Breast epithelium (tissue), 4 donors: ENCODE measurements around the gene PUS7. TPM values are rescaled to one million over a fixed set of nuclear protein-coding genes. Genes with fewer than 3 reads are reported as not detected.

ENCODE experiments used
- DNase-seq, 2 donors: peaks; one replicate each; pipeline ENCODE4 v3.0.0-alpha.2; 2019; ENCODE audit warnings: low spot score in 2 of 2
- H3K27ac ChIP-seq, 2 donors: fragments of 200-600 bp; sonication (generic) in 1 of 2; one replicate each; pipeline ENCODE4 v1.5.1; 2016 to 2019; ENCODE audit warnings: mild to moderate bottlenecking in 1 of 2
- H3K27me3 ChIP-seq, 2 donors: fragments of 200-600 bp; sonication (generic) in 1 of 2; one replicate each; pipeline versions ENCODE4 v1.5.1 to v1.6.0; 2017 to 2019; ENCODE audit warnings: control low read depth in 1 of 2, mild to moderate bottlenecking in 1 of 2
- H3K36me3 ChIP-seq: fragments of 200-600 bp; one replicate; pipeline ENCODE4 v1.5.1; 2019
- H3K4me1 ChIP-seq, 2 donors: fragments of 200-600 bp; sonication (generic); one replicate each; pipeline ENCODE4 v1.5.1; 2016 to 2019; ENCODE audit warnings: control low read depth in 1 of 2
- H3K4me3 ChIP-seq, 3 donors: fragments of 200-600 bp; sonication (generic); 1 replicate in 2 of 3; 2 replicates in 1 of 3; pipeline ENCODE4 v1.5.1; 2016 to 2019; ENCODE audit warnings: mild to moderate bottlenecking in 3 of 3, moderate library complexity in 2 of 3
- H3K9me3 ChIP-seq, 2 donors: fragments of 200-600 bp; sonication (generic) in 1 of 2; one replicate each; pipeline ENCODE4 v1.5.1; 2016 to 2019; ENCODE audit warnings: control low read depth in 1 of 2
- POLR2A ChIP-seq: fragments of 450-650 bp; IDR thresholded peaks from one replicate; pipeline ENCODE4 v1.6.1; 2016; ENCODE audit warnings: antibody characterized with exemption, mild to moderate bottlenecking, moderate library complexity
- POLR2AphosphoS5 ChIP-seq, 3 donors: sonication (generic); formaldehyde crosslinking; IDR thresholded peaks; one replicate each; pipeline ENCODE4 v1.6.1; 2017; ENCODE audit warnings: antibody characterized with exemption in 3 of 3
- intact Hi-C: fragments of 100-400 bp; cut with DNase I; formaldehyde crosslinking; loops from one replicate; pipeline ENCODE4 v1.15.1; 2023; ENCODE audit warnings: low total_unique reads
- total RNA-seq, 3 donors: library from RNA; depleted of rRNA; stranded (reverse); fragments of >200 nt; gene quantifications; one replicate each; pipeline ENCODE4 v1.1.0, GENCODE V29; 2016
- TF ChIP-seq, protein P1 (sequence below), 3 donors: fragments of 450-650 bp; IDR thresholded peaks; one replicate each; pipeline ENCODE4 v1.5.1; 2016 to 2017; ENCODE audit warnings: antibody characterized with exemption in 3 of 3, mild to moderate bottlenecking in 3 of 3, moderate library complexity in 3 of 3

The PUS7 gene
- total RNA-seq, 3 donors from 2014 or later, result 18.9 to 23.6 (median 19.5) TPM

GRCh38 chr7:105493196-105493922 is 28.7 kb downstream of the PUS7 start:
- no peaks in the 10 kb centered on the region for H3K27me3 ChIP-seq
- no peaks in the 10 kb centered on the region for H3K36me3 ChIP-seq
- H3K27ac ChIP-seq, result peak overlapping the region; percentile 29 to 50
- intact Hi-C loops, result no loop called here
- no peaks in the 10 kb centered on the region for H3K4me1 ChIP-seq
- TF ChIP-seq, protein P1, sequence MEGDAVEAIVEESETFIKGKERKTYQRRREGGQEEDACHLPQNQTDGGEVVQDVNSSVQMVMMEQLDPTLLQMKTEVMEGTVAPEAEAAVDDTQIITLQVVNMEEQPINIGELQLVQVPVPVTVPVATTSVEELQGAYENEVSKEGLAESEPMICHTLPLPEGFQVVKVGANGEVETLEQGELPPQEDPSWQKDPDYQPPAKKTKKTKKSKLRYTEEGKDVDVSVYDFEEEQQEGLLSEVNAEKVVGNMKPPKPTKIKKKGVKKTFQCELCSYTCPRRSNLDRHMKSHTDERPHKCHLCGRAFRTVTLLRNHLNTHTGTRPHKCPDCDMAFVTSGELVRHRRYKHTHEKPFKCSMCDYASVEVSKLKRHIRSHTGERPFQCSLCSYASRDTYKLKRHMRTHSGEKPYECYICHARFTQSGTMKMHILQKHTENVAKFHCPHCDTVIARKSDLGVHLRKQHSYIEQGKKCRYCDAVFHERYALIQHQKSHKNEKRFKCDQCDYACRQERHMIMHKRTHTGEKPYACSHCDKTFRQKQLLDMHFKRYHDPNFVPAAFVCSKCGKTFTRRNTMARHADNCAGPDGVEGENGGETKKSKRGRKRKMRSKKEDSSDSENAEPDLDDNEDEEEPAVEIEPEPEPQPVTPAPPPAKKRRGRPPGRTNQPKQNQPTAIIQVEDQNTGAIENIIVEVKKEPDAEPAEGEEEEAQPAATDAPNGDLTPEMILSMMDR (IDR thresholded peaks at IDR 0.05), result no peak
- TF ChIP-seq POLR2A (no peak), POLR2AphosphoS5 (IDR thresholded peaks at IDR 0.05) (no peak)
- H3K4me3 ChIP-seq, result peak overlapping the region in 2 of 3 donors; percentile 9 to 12
- no peaks in the 10 kb centered on the region for H3K9me3 ChIP-seq
- no peak for DNase-seq

DNA sequence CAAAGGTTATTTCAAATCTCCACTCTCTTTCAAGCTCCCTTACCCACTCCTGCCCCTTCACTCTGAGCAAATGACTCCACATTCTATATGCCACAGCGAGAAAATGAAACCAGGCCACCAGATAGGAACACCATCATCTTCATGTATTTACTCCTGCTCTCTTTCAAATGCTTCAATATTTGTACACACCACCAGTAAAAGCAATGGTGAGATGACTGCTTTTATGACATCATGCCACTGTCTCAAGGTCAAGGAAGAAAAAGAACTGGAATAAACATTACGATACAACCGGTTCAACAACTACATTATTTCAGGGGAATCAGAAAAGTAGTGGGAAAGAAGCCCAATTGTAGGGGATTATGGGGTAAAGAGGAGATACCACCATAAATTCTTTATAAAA is 32.7 kb downstream of the PUS7 start:
- Histone ChIP-seq H3K4me3 (no peak overlapping the region), H3K36me3 (no peaks in the 10 kb centered on the region), H3K27me3 (no peaks in the 10 kb centered on the region), H3K27ac (no peak overlapping the region), H3K9me3 (no peaks in the 10 kb centered on the region), H3K4me1 (no peaks in the 10 kb centered on the region)
- intact Hi-C loops, result no loop called here
- DNase-seq, result no peak
- TF ChIP-seq POLR2A (no peak), POLR2AphosphoS5 (IDR thresholded peaks at IDR 0.05) (no peak)
- TF ChIP-seq, protein P1 (IDR thresholded peaks at IDR 0.05), result no peak

GRCh38 chr7:105487579-105488571 is 34.2 kb downstream of the PUS7 start:
- TF ChIP-seq, protein P1 (IDR thresholded peaks at IDR 0.05), result peak in 2 of 3 donors; percentile 22 to 37
- no peak for TF ChIP-seq POLR2AphosphoS5 (IDR thresholded peaks at IDR 0.05)
- no peak for TF ChIP-seq POLR2A
- no peak for DNase-seq
- H3K36me3 ChIP-seq, result no peaks in the 10 kb centered on the region
- intact Hi-C loops, result no loop called here
- H3K9me3 ChIP-seq, result no peaks in the 10 kb centered on the region
- H3K4me3 ChIP-seq, result no peak overlapping the region
- no peaks in the 10 kb centered on the region for H3K4me1 ChIP-seq
- no peaks in the 10 kb centered on the region for H3K27me3 ChIP-seq
- peak overlapping the region in 1 of 2 donors; percentile 39 for H3K27ac ChIP-seq

DNA sequence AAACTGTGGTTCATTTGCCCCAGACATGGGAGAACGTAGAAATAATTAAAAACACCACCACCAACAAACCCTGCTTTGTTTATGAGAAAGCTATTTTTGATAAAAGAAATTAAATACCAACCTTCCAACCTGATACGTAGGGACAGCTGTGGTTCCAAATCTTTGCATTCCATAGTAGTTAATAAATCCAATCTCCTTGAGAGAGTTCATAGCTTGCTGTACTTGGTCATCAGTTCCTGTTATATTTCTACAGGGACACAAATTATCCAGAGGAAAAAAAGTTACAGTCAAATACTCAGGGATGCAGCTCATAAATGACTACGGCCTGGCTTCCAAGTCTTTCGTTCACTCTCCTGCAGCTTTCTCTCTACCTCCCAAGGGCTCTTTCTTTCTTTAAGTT is 41.1 kb downstream of the PUS7 start:
- H3K4me3 ChIP-seq, result no peak overlapping the region
- no peaks in the 10 kb centered on the region for H3K27me3 ChIP-seq
- TF ChIP-seq, protein P1 (IDR thresholded peaks at IDR 0.05), result no peak
- no peak for TF ChIP-seq POLR2AphosphoS5 (IDR thresholded peaks at IDR 0.05)
- TF ChIP-seq POLR2A, result no peak
- intact Hi-C loops, result no loop called here
- H3K27ac ChIP-seq, result no peak overlapping the region
- no peaks in the 10 kb centered on the region for H3K4me1 ChIP-seq
- H3K9me3 ChIP-seq, result no peaks in the 10 kb centered on the region
- H3K36me3 ChIP-seq, result no peaks in the 10 kb centered on the region
- DNase-seq, result no peak
